ENCODE measurements around the gene CD81. TPM values are rescaled to one million over a fixed set of nuclear protein-coding genes. Genes with fewer than 3 reads are reported as not detected.

Gene CD81
- total RNA-seq, 4 donors from 2014 or later: 156 to 406 (median 255) TPM

- WGBS, 2 donors (ENCODE audit: low coverage in 1 of 2): 94% methylated on average over 15 of the region's 15 CpGs; no CpG with 5 or more reads in 1 of the 2 donors
- no peak for DNase-seq
- TF ChIP-seq EP300 (IDR thresholded peaks at IDR 0.05; ENCODE audit: low read depth): no peak
- Histone ChIP-seq H3K27ac (no peak overlapping the region), H3K27me3 (no peaks in the 10 kb centered on the region), H3K4me3 (no peak overlapping the region), H3K4me1 (peaks cover 9 to 31% (median 25%) of the 10 kb centered on the region in 4 donors), H3K36me3 (no peaks in the 10 kb centered on the region), H3K9me3 (no peaks in the 10 kb centered on the region)
- intact Hi-C loops (cut with DNase I; ENCODE audit: low total_unique reads): no loop called here
- in situ Hi-C loops (cut with MboI; ENCODE audit: low pct_ligation_motif_present in 1 of 4, low pct_unique_long_range_greater_than_20kb in 1 of 4, low sequenced_read_pairs in 3 of 4): no loop called here
Measured at GRCh38 chr11:2374456-2375201, 2.5 kb upstream of the CD81 start.

DNA sequence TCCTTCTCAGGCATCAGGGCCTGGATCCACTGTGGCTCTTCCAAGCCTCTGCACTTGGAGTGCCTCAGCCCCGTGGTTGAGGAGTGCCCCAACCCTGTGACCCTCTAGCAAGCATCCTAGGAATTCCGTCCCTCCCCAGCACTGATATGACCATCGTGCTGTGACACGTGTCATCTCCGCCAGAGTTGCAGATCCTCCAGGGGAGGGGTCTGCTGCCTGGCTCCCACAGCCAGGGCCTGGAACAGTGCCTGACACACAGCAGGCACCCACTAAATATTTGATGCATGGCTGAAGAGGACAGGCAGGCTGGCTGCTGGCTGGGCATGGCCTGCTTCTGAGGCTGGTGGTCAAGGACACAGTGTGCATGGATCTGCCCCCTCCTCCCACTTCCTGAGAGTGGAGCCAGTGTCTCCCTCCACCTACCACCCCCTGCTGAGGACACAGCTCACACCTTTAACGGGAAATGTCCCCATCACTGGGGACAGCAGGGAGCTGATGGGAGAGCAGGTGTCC, 1.7 kb upstream of the CD81 start:
- no peak for DNase-seq
- Histone ChIP-seq H3K27ac (no peak overlapping the region), H3K27me3 (no peaks in the 10 kb centered on the region), H3K9me3 (no peaks in the 10 kb centered on the region), H3K36me3 (no peaks in the 10 kb centered on the region), H3K4me3 (no peak overlapping the region), H3K4me1 (peaks cover 17 to 38% (median 33%) of the 10 kb centered on the region in 4 donors)
- 53% methylated on average over 5 of the region's 6 CpGs; no CpG with 5 or more reads in 1 of the 2 donors for WGBS, 2 donors (ENCODE audit: low coverage in 1 of 2)
- intact Hi-C loops (cut with DNase I; ENCODE audit: low total_unique reads) (no loop called here), in situ Hi-C loops (cut with MboI; ENCODE audit: low pct_ligation_motif_present in 1 of 4, low pct_unique_long_range_greater_than_20kb in 1 of 4, low sequenced_read_pairs in 3 of 4) (no loop called here)
- TF ChIP-seq CTCF (IDR thresholded peaks at IDR 0.05) (no peak), POLR2A (IDR thresholded peaks at IDR 0.05) (no peak), POLR2AphosphoS5 (IDR thresholded peaks at IDR 0.05) (no peak), EP300 (IDR thresholded peaks at IDR 0.05; ENCODE audit: low read depth) (no peak)

- DNase-seq: no peak
- in situ Hi-C loops (cut with MboI; ENCODE audit: low pct_ligation_motif_present in 1 of 4, low pct_unique_long_range_greater_than_20kb in 1 of 4, low sequenced_read_pairs in 3 of 4) (no loop called here), intact Hi-C loops (cut with DNase I; ENCODE audit: low total_unique reads) (loop anchor here (2.0 kb wide), 1 partner anchor 61 kb away; no protein-coding TSS in a partner anchor)
- Histone ChIP-seq H3K27ac (peak overlapping the region in 1 of 4 donors; percentile 23), H3K4me1 (peaks cover 23 to 45% (median 40%) of the 10 kb centered on the region in 4 donors), H3K27me3 (no peaks in the 10 kb centered on the region), H3K36me3 (no peaks in the 10 kb centered on the region), H3K4me3 (no peak overlapping the region), H3K9me3 (no peaks in the 10 kb centered on the region)
- TF ChIP-seq EP300 (IDR thresholded peaks at IDR 0.05; ENCODE audit: low read depth) (no peak), CTCF (IDR thresholded peaks at IDR 0.05) (no peak), POLR2AphosphoS5 (IDR thresholded peaks at IDR 0.05) (no peak), POLR2A (IDR thresholded peaks at IDR 0.05) (no peak)
- 47 to 60% methylated on average over 1 to 16 of the region's 16 CpGs for WGBS, 2 donors (ENCODE audit: low coverage in 1 of 2)
Measured at GRCh38 chr11:2375964-2376551, 1.1 kb upstream of the CD81 start.

DNA sequence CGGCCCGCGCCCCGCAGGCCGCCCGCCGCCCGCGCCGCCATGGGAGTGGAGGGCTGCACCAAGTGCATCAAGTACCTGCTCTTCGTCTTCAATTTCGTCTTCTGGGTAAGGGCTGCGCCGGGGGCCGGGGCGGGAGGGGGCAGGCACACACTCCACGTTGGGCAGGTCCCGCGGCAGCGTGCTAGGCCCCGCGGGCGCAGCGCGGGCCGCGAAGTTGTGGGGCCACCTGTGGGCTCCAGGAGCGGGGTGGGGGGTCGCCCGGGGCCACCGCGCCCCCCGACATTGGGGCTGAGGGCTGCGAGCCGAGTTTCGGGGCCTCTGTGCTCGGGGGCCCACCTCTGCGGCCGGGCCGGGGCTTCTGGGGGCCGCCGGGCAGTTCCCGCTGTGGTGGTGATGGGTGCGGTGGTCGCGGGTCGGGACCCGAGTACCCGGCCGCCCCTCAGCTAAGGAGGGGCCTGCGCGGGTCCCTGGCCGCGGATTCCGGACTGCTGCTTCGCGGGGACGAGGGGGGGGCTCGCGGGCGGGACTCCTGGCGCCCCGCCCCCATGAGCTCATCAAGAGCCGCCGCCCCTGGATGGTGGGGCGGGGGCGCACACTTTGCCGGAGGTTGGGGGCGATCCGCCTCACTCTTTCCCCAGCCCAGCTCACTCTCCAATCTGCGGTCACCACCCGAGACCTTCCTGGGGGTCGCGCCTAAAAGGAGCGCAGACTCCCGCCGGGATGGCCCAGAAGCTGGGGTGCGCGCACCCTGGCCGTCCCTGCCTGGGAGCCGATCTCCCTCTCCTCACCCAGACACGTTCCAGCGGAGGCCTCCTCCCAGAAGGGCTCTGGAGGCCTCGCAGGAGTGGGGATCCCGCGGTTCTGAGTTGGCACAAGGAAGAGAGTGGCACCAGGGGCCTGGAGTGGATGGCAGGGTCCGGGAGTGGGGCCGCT, 667 bp downstream of the CD81 start:
- no peak for TF ChIP-seq CTCF (IDR thresholded peaks at IDR 0.05)
- TF ChIP-seq POLR2AphosphoS5 (IDR thresholded peaks at IDR 0.05): peak in 2 of 3 donors; percentile 5 to 21
- no peaks in the 10 kb centered on the region for H3K9me3 ChIP-seq
- peaks cover 40 to 62% (median 57%) of the 10 kb centered on the region in 4 donors for H3K4me1 ChIP-seq
- H3K27me3 ChIP-seq: no peaks in the 10 kb centered on the region
- DNase-seq: peak; percentile 72
- 1% methylated on average over 61 of the region's 88 CpGs; no CpG with 5 or more reads in 1 of the 2 donors for WGBS, 2 donors (ENCODE audit: low coverage in 1 of 2)
- peak overlapping the region; percentile 92 to 99 (median 96) for H3K27ac ChIP-seq
- H3K36me3 ChIP-seq: no peaks in the 10 kb centered on the region
- intact Hi-C loops (cut with DNase I; ENCODE audit: low total_unique reads): loop anchor here (2.0 kb wide), 1 partner anchor 63 kb away; no protein-coding TSS in a partner anchor
- H3K4me3 ChIP-seq: peak overlapping the region; percentile 68 to 99 (median 91)
- in situ Hi-C loops (cut with MboI; ENCODE audit: low pct_ligation_motif_present in 1 of 4, low pct_unique_long_range_greater_than_20kb in 1 of 4, low sequenced_read_pairs in 3 of 4): no loop called here

Data from transverse colon (tissue), 4 donors.